ENCODE data around the gene TRMT1.

Gene TRMT1

GRCh38 chr19:13069415-13070359 is 46.9 kb downstream of the TRMT1 start:
- no peak for FAIRE-seq

DNA sequence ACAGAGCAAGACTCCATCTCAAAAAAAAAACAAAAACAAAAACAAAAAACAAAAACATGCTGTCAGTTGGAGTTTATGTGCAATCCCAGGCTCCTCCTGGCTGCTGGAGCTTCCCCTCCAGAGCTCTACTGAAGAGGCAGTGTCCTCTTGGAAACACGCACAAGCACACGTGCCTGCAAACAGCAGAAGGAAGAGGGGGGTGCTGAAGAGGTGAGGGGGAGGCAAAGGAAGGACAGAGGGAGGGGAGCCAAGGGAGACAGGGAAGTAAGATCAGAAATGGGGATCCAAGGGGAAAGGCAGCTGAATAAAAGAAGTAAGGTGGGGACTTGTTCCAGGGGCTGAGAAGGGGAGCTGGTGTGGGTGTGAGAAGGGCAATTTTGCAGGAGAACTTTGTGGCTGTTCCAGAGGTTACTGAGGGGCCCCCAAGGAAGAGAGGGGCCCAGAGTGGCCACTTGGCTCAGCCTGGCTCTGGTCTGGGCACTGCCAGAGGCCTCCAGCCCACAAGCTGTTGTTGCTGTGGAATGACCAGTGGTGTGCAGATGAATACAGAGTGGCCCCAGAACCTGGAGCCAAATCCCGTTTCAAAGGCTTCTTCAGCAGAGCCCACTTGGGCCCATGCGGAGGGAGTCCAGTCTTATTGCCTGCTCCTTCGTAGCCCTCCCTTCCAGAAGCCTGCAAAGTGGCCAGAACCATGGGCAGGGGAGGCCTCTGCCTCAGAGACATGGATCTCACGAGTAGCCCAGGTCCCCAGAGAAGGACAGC is 48.3 kb downstream of the TRMT1 start:
- FAIRE-seq, result no peak

DNA sequence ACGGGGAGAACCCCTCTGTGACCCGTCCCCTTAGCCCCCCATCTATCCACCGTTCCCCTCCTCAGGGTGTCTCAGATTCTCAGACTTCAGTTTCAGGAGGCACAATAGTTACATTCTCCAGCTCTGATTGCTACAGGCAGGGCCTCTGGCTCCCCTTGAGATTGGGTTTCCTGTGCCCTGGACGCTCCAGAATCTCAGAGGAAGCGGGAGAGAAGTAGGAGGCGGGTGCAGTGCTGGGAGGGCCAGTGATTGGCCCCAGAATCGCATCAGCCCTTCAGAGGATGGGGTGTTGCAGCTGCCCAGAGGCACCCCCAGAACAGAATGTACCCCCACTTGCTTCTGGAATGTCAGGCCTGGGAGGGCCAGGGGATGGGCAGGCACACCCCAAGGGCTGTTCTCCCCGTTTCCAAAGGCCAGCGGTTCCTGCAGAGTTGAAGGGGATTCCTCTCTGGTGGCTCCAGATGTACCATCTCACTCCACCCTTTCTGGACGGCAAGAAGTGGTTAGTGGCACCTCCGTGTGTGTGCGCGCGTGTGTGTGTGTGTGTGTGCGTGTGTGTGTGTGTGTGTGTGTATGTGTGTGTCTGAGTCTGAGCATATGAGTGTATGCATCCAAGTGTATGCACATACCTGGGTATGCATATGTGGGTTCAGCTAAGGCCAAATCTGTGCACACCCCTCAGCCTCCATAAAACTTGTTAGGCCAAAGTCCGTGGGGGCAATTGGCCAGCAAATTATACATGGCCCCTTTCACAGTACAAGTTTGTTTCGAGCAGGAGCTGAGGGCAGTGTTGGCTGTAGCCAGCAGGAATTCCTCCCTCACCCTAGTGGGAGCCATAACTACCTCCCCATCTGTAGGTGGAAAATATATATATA is 49.4 kb downstream of the TRMT1 start:
- FAIRE-seq, result no peak

GRCh38 chr19:13066226-13066625 is 50.3 kb downstream of the TRMT1 start:
- FAIRE-seq, result no peak

GRCh38 chr19:13064092-13064489 is 52.4 kb downstream of the TRMT1 start:
- no peak for FAIRE-seq

DNA sequence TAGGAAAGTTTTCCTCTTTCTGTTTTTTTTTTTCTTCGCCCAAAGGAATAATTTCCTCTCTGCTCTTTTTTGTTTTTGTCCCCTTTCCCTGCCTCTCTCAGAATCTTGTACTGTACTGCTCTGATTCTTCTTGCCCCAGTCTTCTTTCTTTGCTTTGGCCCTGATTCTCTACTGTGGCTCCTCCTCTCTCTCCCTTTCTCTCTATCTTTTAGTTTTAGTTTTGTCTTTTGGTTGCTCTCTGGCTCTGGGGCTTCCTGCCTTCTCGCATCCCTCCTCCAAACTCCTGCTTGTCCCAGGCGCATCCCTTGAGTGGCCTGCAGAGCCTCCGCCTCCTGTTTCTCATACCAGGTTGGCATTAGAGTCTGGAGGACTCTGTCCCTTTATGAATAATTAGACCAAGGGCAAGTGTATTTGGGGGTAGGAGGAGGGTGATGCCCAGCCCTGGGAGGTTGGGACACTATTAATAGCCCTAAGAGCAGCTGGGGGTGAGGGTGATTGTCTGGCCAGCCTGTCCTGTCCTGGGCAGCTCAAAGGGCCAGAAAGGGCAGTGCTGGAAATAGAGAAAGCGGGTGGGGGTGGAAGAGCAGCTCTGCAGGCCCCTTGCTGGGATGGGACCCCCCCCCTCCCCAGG is 53.0 kb downstream of the TRMT1 start:
- FAIRE-seq, result no peak

DNA sequence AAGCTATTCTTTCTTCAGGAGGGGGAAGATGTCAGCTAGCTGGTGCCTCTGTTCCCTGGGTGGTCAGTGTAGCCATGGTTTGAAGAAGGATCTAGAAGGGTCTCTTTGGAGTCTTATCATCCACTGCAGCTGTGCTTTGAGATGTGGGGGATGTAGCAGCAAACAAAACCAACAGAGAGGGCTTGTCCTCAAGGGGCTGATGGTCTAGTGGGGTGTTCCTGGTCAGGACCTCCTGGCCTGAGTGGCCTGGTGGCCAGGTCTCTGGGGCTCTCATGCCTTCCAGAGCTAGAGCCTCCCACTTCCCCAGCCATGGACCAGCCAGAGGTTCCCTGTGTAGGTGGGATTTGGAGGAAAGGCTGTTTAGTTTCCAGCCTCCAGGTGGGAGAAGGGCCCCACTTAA is 54.2 kb downstream of the TRMT1 start:
- FAIRE-seq, result no peak

GRCh38 chr19:13060964-13061927 is 55.3 kb downstream of the TRMT1 start:
- FAIRE-seq, result no peak

DNA sequence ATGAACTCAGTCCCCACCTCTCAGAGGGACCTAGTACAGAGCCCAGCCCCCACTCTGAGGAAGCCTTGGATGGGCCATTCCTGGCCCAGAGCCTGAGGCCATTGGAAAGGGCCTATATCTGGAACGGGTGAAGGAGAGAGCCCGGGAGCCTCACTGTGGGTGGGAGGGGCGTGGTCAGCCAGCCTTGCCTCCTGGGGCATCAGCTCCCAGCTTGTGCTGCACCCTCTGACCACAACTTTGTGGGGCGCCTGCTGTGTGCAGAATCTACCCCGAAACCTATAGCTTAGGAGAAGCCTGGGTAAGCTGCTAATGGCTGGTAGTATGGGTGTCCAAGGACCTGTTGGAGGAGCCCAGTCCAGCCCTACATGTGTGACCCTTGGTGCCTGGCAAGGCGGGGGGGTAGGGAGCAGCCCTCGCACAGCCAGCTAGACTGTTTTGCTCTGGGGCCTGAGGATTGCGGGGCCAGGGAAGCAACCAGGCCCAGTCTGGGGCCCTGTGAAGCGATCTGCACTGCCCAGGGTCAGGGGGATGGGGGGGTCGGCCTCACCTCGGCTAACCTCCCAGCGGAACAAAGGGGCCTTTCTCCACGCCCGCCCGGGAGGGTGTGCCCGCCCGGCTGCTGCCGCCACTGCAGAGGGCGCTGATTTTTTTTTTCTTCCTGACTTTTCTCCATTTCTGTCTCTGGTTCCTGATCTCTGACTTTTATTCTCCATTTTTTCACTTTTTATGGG is 56.1 kb downstream of the TRMT1 start:
- FAIRE-seq, result no peak

GRCh38 chr19:13058951-13059660 is 57.4 kb downstream of the TRMT1 start:
- no peak for FAIRE-seq

GRCh38 chr19:13057744-13058143 is 58.8 kb downstream of the TRMT1 start:
- FAIRE-seq, result no peak

DNA sequence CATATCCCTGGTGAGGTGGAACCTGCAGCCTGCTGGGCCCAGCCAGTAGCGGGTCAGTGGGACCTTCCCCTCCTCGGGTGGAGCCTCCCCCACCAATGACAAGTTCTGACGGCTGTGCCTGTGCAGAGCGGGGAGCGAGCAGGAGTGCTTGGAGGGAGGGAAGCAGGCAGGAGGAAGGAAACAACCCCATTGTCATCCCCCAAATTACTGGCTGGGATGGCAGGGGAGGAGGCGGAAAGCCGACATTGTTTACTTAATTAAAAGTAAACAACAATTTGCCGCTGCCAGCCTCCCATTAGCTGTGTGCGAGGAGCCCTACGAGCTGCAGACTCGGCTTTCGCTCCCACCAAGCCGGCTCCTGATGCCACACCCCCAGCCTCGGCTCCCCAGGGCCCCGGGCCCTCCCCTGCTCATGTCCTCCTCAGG is 59.4 kb downstream of the TRMT1 start:
- no peak for FAIRE-seq

DNA sequence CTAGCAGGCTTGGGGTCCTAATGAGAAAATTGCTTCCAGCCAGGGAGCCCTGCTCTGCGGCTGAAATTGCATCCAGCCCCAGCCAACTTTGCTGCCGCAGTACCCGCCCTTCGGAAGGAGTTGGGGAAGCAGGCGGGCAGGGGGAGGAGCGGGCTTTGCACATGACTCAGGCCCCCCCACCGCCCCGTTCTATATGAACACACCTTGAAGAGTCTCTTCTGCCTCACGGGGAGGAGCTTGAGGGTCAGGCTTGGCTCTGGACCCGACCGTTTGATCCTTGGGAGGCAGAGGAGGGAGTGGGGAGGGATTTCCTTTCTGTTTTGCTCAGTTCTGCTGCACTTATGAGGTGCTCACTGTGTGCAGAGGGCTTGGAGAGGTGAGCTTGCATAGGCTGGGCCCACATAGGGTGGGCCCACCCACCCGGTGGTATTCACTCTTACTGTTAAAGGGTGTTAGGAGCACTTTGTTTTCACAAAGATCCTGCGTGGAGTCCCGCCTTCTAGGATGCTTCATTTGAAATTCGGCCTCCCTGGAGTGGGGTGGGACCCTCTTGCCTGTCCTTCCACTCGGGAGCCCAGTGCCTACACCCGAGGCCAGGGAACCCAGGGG is 60.4 kb downstream of the TRMT1 start:
- FAIRE-seq, result no peak

DNA sequence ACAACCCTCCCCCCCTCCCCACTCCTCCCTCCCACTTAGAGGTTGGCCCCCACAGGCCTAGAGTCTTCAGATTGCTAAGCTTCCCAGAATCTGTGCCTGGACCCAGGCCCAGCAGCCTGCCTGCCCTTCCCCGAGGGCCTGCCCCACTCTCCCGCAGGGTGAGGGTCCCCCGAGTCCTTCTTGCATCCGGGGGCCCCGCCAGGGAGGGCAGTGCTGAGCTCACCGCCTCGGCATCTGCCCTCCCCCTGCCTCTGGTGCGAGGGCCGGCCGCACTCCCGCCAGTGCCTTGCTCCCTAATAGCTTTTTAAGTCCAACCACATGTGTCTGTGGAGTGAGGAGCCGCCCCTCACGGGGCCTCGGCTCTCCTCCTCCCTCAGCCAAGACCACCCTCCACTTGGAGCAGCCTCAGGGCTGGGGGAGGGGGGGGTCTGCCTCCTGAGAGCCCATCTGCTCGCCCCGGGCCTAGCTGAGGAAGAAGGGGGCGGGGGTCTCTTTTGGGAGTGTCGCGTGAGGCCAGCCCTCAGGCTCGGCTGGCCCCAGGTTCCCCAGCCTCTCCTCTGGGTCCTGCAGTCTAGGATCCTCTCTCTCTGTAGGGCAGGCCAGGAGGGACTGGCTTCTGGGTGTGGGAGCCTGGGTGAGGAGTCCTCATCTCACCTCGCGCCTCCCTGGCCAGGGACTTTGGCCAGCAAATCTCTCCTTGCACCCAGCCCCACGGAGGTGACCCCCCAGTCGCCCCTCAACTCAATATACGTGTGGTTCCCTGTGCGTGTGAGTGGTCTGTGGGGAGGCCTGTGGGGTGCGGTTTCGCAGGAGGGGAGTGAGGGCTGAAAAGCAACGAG is 61.1 kb downstream of the TRMT1 start:
- FAIRE-seq, result no peak

Data from TTC549 (cell line).